PFSK-1 (cell line): ENCODE results near the gene SLC25A34.

Experiments used
- POLR2AphosphoS5 ChIP-seq: IDR thresholded peaks from 2 replicates; pipeline ENCODE4 v1.6.1; 2012; ENCODE audit warnings: low read depth, mild to moderate bottlenecking, control low read depth, low read length, moderate library complexity
- TAF1 ChIP-seq: IDR thresholded peaks from 2 replicates; pipeline ENCODE4 v1.6.1; 2012; ENCODE audit warnings: low read length, control low read depth, borderline replicate concordance; ENCODE audit not compliant: insufficient read depth

DNA sequence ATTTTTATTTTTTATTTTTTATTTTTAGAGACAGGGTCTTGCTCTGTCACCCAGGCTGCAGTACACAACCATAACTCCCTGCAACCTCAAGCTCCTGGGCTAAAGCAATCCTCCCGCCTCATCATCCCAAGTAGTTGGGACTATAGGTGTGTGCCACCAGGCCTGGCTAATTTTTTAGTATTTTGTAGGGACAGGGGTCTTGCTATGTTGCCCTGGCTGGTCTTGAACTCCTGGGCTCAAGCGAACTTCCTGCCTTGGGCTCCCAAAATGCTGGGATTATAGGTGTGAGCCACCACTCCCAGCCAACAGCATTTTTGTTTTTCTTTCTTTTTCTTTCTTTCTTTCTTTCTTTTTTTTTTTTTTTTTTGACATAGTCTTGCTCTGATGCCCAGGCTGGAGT lies 37.9 kb upstream of the SLC25A34 start:
- TF ChIP-seq POLR2AphosphoS5 (no peak), TAF1 (no peak)
